K562 (cell line): ENCODE results near the gene TESK1.
"Not testable (repeated sequence)": the region's sequence is repeated elsewhere in the genome, so short reads cannot be mapped to it uniquely, and the experiment has no call there.

Experiments
- HMG20A ChIP-seq: fragments of 450-650 bp; formaldehyde crosslinking; conservative IDR thresholded peaks from 2 replicates; pipeline ENCODE4 v1.4.0; 2020; ENCODE audit warnings: mild to moderate bottlenecking, mixed read lengths
- JUN ChIP-seq, 2 experiments: sonication (generic) in 1 of 2; formaldehyde crosslinking in 1 of 2; IDR thresholded peaks; 2 replicates each; pipeline versions ENCODE4 v1.6.1 to v1.8.0; 2012 to 2022; ENCODE audit warnings: borderline replicate concordance in 2 of 2, mild to moderate bottlenecking in 2 of 2, improper control_type of control experiment in 1 of 2, low read depth in 1 of 2, low read length in 1 of 2, missing genetic modification reagents in 1 of 2
- MAFK ChIP-seq: IDR thresholded peaks from 2 replicates; pipeline ENCODE4 v1.6.1; 2011; ENCODE audit warnings: low read length, improper control_type of control experiment
- NRF1 ChIP-seq, 2 experiments: fragments of 450-650 bp; IDR thresholded peaks in 1 of 2; conservative IDR thresholded peaks in 1 of 2; 2 replicates each; pipeline ENCODE4 v1.6.1; 2014; ENCODE audit warnings: mild to moderate bottlenecking in 2 of 2
- RFX5 ChIP-seq: IDR thresholded peaks from 2 replicates; pipeline ENCODE4 v1.6.1; 2011; ENCODE audit warnings: low read depth, mild to moderate bottlenecking, improper control_type of control experiment, low read length
- TF ChIP-seq, protein P1 (sequence below): fragments of 250-450 bp; sonication (Bioruptor Pico); IDR thresholded peaks from 2 replicates; pipeline ENCODE4 v1.4.0; 2020; ENCODE audit warnings: mild to moderate bottlenecking, moderate library complexity

DNA sequence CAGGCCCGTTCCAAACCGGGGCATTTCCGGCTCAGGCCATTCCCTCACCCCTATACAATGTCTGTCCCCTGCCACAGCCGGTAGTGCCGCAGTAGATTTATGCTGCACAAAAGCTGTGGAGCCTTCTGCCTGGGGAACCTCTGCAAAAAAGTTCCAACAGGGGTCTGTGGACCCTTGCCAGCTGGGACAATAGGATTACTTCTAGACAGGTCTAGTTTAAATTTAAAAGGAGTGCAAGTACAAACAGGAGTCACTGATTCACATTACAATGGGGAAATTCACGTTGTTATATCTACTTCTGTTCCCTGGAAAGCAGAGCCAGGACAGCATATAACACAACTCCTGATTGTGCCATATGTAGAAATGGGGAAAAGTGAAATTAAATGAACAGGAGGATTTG lies 21.5 kb upstream of the TESK1 start:
- TF ChIP-seq NRF1 (conservative IDR thresholded peaks at IDR 0.05 in 1 of 2, IDR thresholded peaks at IDR 0.05 in 1 of 2); RFX5; JUN (IDR thresholded peaks at IDR 0.05; ENCODE audit: borderline replicate concordance, low read depth, low read length); JUN (CRISPR knock-in tag; IDR thresholded peaks at IDR 0.05; ENCODE audit: borderline replicate concordance); MAFK; HMG20A (CRISPR knock-in tag): not testable (repeated sequence)
- TF ChIP-seq, protein P1, sequence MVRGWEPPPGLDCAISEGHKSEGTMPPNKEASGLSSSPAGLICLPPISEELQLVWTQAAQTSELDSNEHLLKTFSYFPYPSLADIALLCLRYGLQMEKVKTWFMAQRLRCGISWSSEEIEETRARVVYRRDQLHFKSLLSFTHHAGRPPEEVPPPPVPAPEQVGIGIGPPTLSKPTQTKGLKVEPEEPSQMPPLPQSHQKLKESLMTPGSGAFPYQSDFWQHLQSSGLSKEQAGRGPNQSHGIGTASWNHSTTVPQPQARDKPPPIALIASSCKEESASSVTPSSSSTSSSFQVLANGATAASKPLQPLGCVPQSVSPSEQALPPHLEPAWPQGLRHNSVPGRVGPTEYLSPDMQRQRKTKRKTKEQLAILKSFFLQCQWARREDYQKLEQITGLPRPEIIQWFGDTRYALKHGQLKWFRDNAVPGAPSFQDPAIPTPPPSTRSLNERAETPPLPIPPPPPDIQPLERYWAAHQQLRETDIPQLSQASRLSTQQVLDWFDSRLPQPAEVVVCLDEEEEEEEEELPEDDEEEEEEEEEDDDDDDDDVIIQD (CRISPR knock-in tag): not testable (repeated sequence)
